Endothelial cell of umbilical vein (primary cell): ENCODE data around the gene LIMD2. TPM values are rescaled to one million over a fixed set of nuclear protein-coding genes. Genes with fewer than 3 reads are reported as not detected.
"Not testable (repeated sequence)": the region's sequence is repeated elsewhere in the genome, so short reads cannot be mapped to it uniquely, and the experiment has no call there.

Experiments used
- BruUV-seq: library from RNA; stranded (reverse); fragments of 400-500 nt; replicated peaks from 2 replicates; lab custom pipeline; 2021; lab: Mats Ljungman, UMichigan
- CTCF ChIA-PET: fragments of 300-600, 350-600 bp; sonication (Branson Sonifier 250); formaldehyde crosslinking; loops from one replicate; lab custom pipeline; 2021; ENCODE audit warnings: antibody characterized with exemption, inconsistent platforms; lab: Charles Lee
- POLR2A ChIA-PET: fragments of 300-600, 350-600 bp; sonication (Branson Sonifier 250); formaldehyde crosslinking; loops from one replicate; lab custom pipeline; 2021; ENCODE audit warnings: antibody characterized with exemption, inconsistent platforms; lab: Charles Lee
- DNase-seq: peaks from one replicate; pipeline ENCODE4 v3.0.0-alpha.2; 2011; ENCODE audit warnings: low read depth, low spot score
- FAIRE-seq: peaks from 2 replicates; lab custom pipeline; 2011; peaks lifted over from hg19 to GRCh38; lab: Jason Lieb, UNC
- H2AFZ ChIP-seq: 2 replicates; pipeline ENCODE4 v1.6.0; 2012; ENCODE audit warnings: low read depth, low read length, control low read depth, inconsistent platforms
- H3K27ac ChIP-seq: 2 replicates; pipeline ENCODE4 v1.5.1; 2011; ENCODE audit warnings: low read depth, mild to moderate bottlenecking, control low read depth, low read length, moderate library complexity; ENCODE audit not compliant: insufficient read depth
- H3K27me3 ChIP-seq, 2 experiments: 2 replicates each; pipeline versions ENCODE4 v1.6.0 to v1.6.1; 2011; ENCODE audit warnings: low read length in 2 of 2, mixed read lengths in 1 of 2; ENCODE audit not compliant: control insufficient read depth in 2 of 2, insufficient read depth in 2 of 2
- H3K36me3 ChIP-seq, 2 experiments: 2 replicates in 1 of 2; 3 replicates in 1 of 2; pipeline ENCODE4 v1.5.1; 2011; ENCODE audit warnings: low read length in 2 of 2, mild to moderate bottlenecking in 1 of 2, moderate library complexity in 1 of 2; ENCODE audit not compliant: control insufficient read depth in 2 of 2, insufficient read depth in 2 of 2; ENCODE audit errors: extremely low read depth in 1 of 2
- H3K4me1 ChIP-seq: 3 replicates; pipeline ENCODE4 v1.5.1; 2011; ENCODE audit warnings: mild to moderate bottlenecking, low read length; ENCODE audit not compliant: control insufficient read depth, insufficient read depth; ENCODE audit errors: extremely low read depth
- H3K4me2 ChIP-seq: 2 replicates; pipeline ENCODE4 v1.6.1; 2011; ENCODE audit warnings: low read length, control low read depth, mixed read lengths; ENCODE audit not compliant: insufficient read depth
- H3K4me3 ChIP-seq, 3 experiments: fragments of 200-600 bp in 1 of 3; sonication (generic), shearing (Covaris generic) in 1 of 3; replicated peaks in 1 of 3; 2 replicates each; pipeline ENCODE4 v1.5.1; 2011 to 2016; ENCODE audit warnings: control low read depth in 3 of 3, low read length in 3 of 3, mild to moderate bottlenecking in 2 of 3, inconsistent platforms in 1 of 3, low read depth in 1 of 3, moderate library complexity in 1 of 3; ENCODE audit not compliant: insufficient read depth in 1 of 3
- H3K79me2 ChIP-seq: 2 replicates; pipeline ENCODE4 v1.6.0; 2012; ENCODE audit warnings: low read length, inconsistent platforms; ENCODE audit not compliant: control insufficient read depth, insufficient read depth
- H3K9ac ChIP-seq: replicated peaks from 2 replicates; pipeline ENCODE3; 2011; ENCODE audit warnings: low read length, control low read depth; ENCODE audit not compliant: insufficient read depth; ENCODE audit errors: extremely low read depth
- H3K9me1 ChIP-seq: replicated peaks from 3 replicates; pipeline ENCODE4 v1.6.0; 2011; ENCODE audit warnings: mild to moderate bottlenecking, low read length; ENCODE audit not compliant: control insufficient read depth, insufficient read depth; ENCODE audit errors: extremely low read depth
- H3K9me3 ChIP-seq: replicated peaks from 2 replicates; pipeline ENCODE4 v1.5.1; 2012; ENCODE audit warnings: low read length, inconsistent platforms; ENCODE audit not compliant: control insufficient read depth, insufficient read depth
- H4K20me1 ChIP-seq: replicated peaks from 2 replicates; pipeline ENCODE3; 2011; ENCODE audit warnings: mild to moderate bottlenecking, low read length; ENCODE audit not compliant: control insufficient read depth, insufficient read depth; ENCODE audit errors: extremely low read depth
- EZH2 ChIP-seq: IDR thresholded peaks from 2 replicates; pipeline ENCODE4 v1.6.1; 2012; ENCODE audit warnings: borderline replicate concordance, low read depth, mild to moderate bottlenecking, moderate library complexity, low read length, inconsistent platforms; ENCODE audit not compliant: severe bottlenecking
- FOS ChIP-seq: IDR thresholded peaks from 2 replicates; pipeline ENCODE4 v1.6.1; 2011; ENCODE audit warnings: mild to moderate bottlenecking, low read length, moderate library complexity, borderline replicate concordance; ENCODE audit not compliant: insufficient read depth
- GATA2 ChIP-seq: IDR thresholded peaks from 2 replicates; pipeline ENCODE4 v1.7.0; 2011; ENCODE audit warnings: low read depth, mild to moderate bottlenecking, moderate library complexity, mixed read lengths, low read length; ENCODE audit not compliant: insufficient read length, insufficient read depth
- JUN ChIP-seq: IDR thresholded peaks from 2 replicates; pipeline ENCODE4 v1.6.1; 2011; ENCODE audit warnings: borderline replicate concordance, low read depth; ENCODE audit not compliant: insufficient read length, insufficient read depth
- MYC ChIP-seq: IDR thresholded peaks from one replicate; pipeline ENCODE4 v1.6.1; 2011; ENCODE audit warnings: mild to moderate bottlenecking, low read depth, low read length
- POLR2A ChIP-seq: IDR thresholded peaks from 2 replicates; pipeline ENCODE4 v1.6.1; 2012; ENCODE audit warnings: low read depth, mild to moderate bottlenecking, control low read depth, low read length
- POLR2AphosphoS5 ChIP-seq: IDR thresholded peaks from 2 replicates; pipeline ENCODE4 v1.6.1; 2012; ENCODE audit warnings: low read depth, mild to moderate bottlenecking, control low read depth, low read length, moderate library complexity; ENCODE audit not compliant: insufficient read depth
- dilution Hi-C: fragments of 300-500 bp; cut with MboI; formaldehyde crosslinking; loops from one replicate; pipeline ENCODE4 v1.15.0; 2019; ENCODE audit warnings: low sequenced_read_pairs; ENCODE audit not compliant: extremely low pct_ligation_motif_present
- intact Hi-C: fragments of 100-400 bp; cut with micrococcal nuclease; formaldehyde crosslinking; loops from one replicate; pipeline ENCODE4 v1.10.0; 2022
- polyA plus RNA-seq, 4 experiments: library from polyadenylated mRNA; depleted of rRNA in 3 of 4; stranded (reverse) in 3 of 4; unstranded in 1 of 4; fragments of >200 nt; gene quantifications; 2 replicates each; pipeline versions ENCODE4 v1.2.1 to v1.2.3, GENCODE V29; 2011 to 2012; ENCODE audit warnings: missing spikeins in 1 of 4
- total RNA-seq: library from RNA; stranded (reverse); gene quantifications from 2 replicates; pipeline ENCODE4 v1.2.3, GENCODE V29; 2021
- TF ChIP-seq, protein P1 (sequence below), 2 donors: IDR thresholded peaks; 1 replicate in 1 of 2; 2 replicates in 1 of 2; pipeline ENCODE4 v1.5.1; 2011; ENCODE audit warnings: low read length in 2 of 2, mild to moderate bottlenecking in 2 of 2, moderate library complexity in 2 of 2, control low read depth in 1 of 2, inconsistent platforms in 1 of 2, low read depth in 1 of 2; ENCODE audit not compliant: insufficient read depth in 1 of 2; ENCODE audit errors: extremely low read depth in 1 of 2
- TF ChIP-seq, protein P2 (sequence below): IDR thresholded peaks from 2 replicates; pipeline ENCODE4 v1.6.1; 2011; ENCODE audit not compliant: insufficient read depth, insufficient read length

LIMD2 gene
- total and polyA plus RNA-seq, 2 donors (not counting 3 experiments of a cell fraction or from before 2014, with no cell fraction given), result 69.0 to 83.9 TPM

DNA sequence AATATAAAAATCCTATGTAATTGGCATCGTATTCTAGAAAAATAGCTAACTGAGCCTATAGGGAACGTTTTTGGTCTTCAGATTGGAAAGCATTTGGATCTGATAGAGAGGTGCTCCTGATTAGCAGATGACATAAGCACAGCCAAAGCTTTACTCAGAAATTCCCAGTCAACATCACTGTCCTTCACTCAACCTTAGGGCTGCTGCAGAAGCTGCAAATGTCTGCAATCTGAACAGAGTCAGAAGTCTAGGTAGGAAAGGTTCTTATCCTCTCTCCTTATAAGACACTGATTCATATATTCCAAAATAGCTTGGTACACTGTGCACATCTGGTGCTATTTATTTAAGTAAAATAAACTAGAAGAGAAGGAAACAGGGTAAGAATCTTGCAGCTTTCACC, 22.5 kb upstream of the LIMD2 start:
- dilution Hi-C loops (no loop called here), intact Hi-C loops (no loop called here)
- Histone ChIP-seq H3K9ac (no peak overlapping the region), H3K9me1 (no peaks in the 10 kb centered on the region), H3K4me3 (no peak overlapping the region), H3K27ac (no peak overlapping the region), H4K20me1 (no peaks in the 10 kb centered on the region), H3K79me2 (no peaks in the 10 kb centered on the region), H3K4me2 (no peak overlapping the region), H2AFZ (no peak overlapping the region), H3K4me1 (no peaks in the 10 kb centered on the region), H3K9me3 (no peaks in the 10 kb centered on the region), H3K27me3 (no peaks in the 10 kb centered on the region), H3K36me3 (peaks cover 0 to 5% of the 10 kb centered on the region in 2 experiments)
- DNase-seq, result no peak
- TF ChIP-seq, protein P1, sequence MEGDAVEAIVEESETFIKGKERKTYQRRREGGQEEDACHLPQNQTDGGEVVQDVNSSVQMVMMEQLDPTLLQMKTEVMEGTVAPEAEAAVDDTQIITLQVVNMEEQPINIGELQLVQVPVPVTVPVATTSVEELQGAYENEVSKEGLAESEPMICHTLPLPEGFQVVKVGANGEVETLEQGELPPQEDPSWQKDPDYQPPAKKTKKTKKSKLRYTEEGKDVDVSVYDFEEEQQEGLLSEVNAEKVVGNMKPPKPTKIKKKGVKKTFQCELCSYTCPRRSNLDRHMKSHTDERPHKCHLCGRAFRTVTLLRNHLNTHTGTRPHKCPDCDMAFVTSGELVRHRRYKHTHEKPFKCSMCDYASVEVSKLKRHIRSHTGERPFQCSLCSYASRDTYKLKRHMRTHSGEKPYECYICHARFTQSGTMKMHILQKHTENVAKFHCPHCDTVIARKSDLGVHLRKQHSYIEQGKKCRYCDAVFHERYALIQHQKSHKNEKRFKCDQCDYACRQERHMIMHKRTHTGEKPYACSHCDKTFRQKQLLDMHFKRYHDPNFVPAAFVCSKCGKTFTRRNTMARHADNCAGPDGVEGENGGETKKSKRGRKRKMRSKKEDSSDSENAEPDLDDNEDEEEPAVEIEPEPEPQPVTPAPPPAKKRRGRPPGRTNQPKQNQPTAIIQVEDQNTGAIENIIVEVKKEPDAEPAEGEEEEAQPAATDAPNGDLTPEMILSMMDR (IDR thresholded peaks at IDR 0.05; ENCODE audit: extremely low read depth in 1 of 2, insufficient read depth in 1 of 2, low read depth in 1 of 2, low read length in 2 of 2), result no peak
- no peak for TF ChIP-seq GATA2
- no peak for TF ChIP-seq POLR2AphosphoS5
- TF ChIP-seq POLR2A, result no peak
- TF ChIP-seq FOS, result no peak
- TF ChIP-seq JUN, result no peak
- no peak for TF ChIP-seq EZH2
- TF ChIP-seq MYC, result no peak
- TF ChIP-seq, protein P2, sequence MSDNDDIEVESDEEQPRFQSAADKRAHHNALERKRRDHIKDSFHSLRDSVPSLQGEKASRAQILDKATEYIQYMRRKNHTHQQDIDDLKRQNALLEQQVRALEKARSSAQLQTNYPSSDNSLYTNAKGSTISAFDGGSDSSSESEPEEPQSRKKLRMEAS, result no peak
- ChIA-PET CTCF (interaction anchor here (1.0 to 3.0 kb wide), 2 partner anchors 12 to 32 kb away, joined by 3 to 16 read pairs; no protein-coding TSS in a partner anchor), POLR2A (no interaction called here)
- no peak for FAIRE-seq
- BruUV-seq, result no TSS peak

DNA sequence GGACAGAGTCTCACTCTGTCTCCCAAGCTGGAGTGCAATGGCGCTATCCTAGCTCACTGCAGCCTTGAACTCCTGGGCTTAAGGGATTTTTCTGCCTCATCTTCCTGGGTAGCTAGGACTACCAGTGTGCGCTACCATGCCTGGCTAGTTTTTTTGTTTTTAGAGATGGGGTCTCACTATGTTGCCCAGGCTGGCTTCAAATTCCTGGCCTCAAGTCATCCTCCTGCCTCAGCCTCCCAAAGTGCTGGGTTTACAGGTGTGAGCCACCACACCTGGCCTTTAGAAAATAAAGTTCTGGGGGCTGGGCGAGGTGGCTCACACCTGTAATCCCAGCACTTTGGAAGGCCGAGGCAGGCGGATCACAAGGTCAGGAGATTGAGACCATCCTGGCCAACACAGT, 20.3 kb upstream of the LIMD2 start:
- intact Hi-C loops, dilution Hi-C loops, H3K9me1 ChIP-seq, H3K4me2 ChIP-seq, DNase-seq, H3K27ac ChIP-seq, H2AFZ ChIP-seq, H3K9ac ChIP-seq, H3K9me3 ChIP-seq, FAIRE-seq, H4K20me1 ChIP-seq, BruUV-seq, H3K4me3 ChIP-seq, H3K36me3 ChIP-seq, H3K27me3 ChIP-seq, H3K4me1 ChIP-seq, H3K79me2 ChIP-seq: not testable (repeated sequence)
- POLR2A ChIA-PET, result interaction anchor here (0.6 kb wide), 1 partner anchor 42 kb away, joined by 3 read pairs; no protein-coding TSS in a partner anchor
- CTCF ChIA-PET, result interaction anchor here (1.1 to 3.0 kb wide), 2 partner anchors 10 to 12 kb away, joined by 3 to 16 read pairs; no protein-coding TSS in a partner anchor
